PC-9 (cell line): ENCODE data around the gene PLXND1. TPM values are rescaled to one million over a fixed set of nuclear protein-coding genes. Genes with fewer than 3 reads are reported as not detected.

Experiments
- BruUV-seq: library from RNA; stranded (reverse); fragments of 400-500 nt; replicated peaks from 2 replicates; lab custom pipeline; 2021; lab: Mats Ljungman, UMichigan
- CTCF ChIA-PET: fragments of 300-600 bp; sonication (Branson Sonifier 250); formaldehyde crosslinking; loops from one replicate; lab custom pipeline; 2022; ENCODE audit warnings: antibody characterized with exemption; lab: Charles Lee
- POLR2A ChIA-PET: fragments of 300-600 bp; sonication (Branson Sonifier 250); formaldehyde crosslinking; loops from one replicate; lab custom pipeline; 2022; ENCODE audit warnings: antibody characterized with exemption; ENCODE audit not compliant: unreplicated experiment; lab: Charles Lee
- DNase-seq, 2 experiments: peaks; one replicate each; pipeline versions ENCODE4 v3.0.0 to v3.0.0-alpha.2; 2015 to 2022; ENCODE audit warnings: mixed read lengths in 1 of 2
- H2AFZ ChIP-seq: fragments of 200-600 bp; sonication (generic); 2 replicates; pipeline ENCODE4 v1.8.1; 2017; ENCODE audit warnings: antibody characterized with exemption
- H3F3A ChIP-seq: fragments of 200-600 bp; sonication (generic); 2 replicates; pipeline ENCODE4 v1.8.1; 2017; ENCODE audit warnings: antibody characterized with exemption, mild to moderate bottlenecking, low read depth; ENCODE audit not compliant: insufficient read depth
- H3K27ac ChIP-seq: fragments of 200-600 bp; sonication (generic); 2 replicates; pipeline ENCODE4 v1.6.1; 2016; ENCODE audit warnings: mixed run types
- H3K27me3 ChIP-seq: fragments of 200-600 bp; sonication (generic); 2 replicates; pipeline ENCODE4 v1.6.1; 2016; ENCODE audit warnings: low read depth, mixed run types; ENCODE audit not compliant: insufficient read depth
- H3K36me3 ChIP-seq: fragments of 200-600 bp; sonication (generic); 2 replicates; pipeline ENCODE4 v1.6.1; 2016; ENCODE audit warnings: low read depth, mixed run types
- H3K4me1 ChIP-seq: fragments of 200-600 bp; sonication (generic); replicated peaks from 2 replicates; pipeline ENCODE4 v1.6.1; 2016; ENCODE audit warnings: mixed run types; ENCODE audit not compliant: insufficient read depth
- H3K4me2 ChIP-seq: fragments of 200-600 bp; sonication (generic); 2 replicates; pipeline ENCODE4 v1.6.1; 2017; ENCODE audit warnings: mixed run types
- H3K4me3 ChIP-seq: fragments of 200-600 bp; sonication (generic); 2 replicates; pipeline ENCODE4 v1.6.1; 2016; ENCODE audit warnings: mixed run types
- H3K79me2 ChIP-seq: fragments of 200-600 bp; sonication (generic); 2 replicates; pipeline ENCODE4 v1.6.1; 2017; ENCODE audit warnings: low read depth, mixed run types
- H3K9me2 ChIP-seq: fragments of 200-600 bp; sonication (generic); 2 replicates; pipeline ENCODE4 v1.8.1; 2017; ENCODE audit warnings: mild to moderate bottlenecking; ENCODE audit not compliant: insufficient read depth
- H3K9me3 ChIP-seq: fragments of 200-600 bp; sonication (generic); 2 replicates; pipeline ENCODE4 v1.8.1; 2016; ENCODE audit warnings: low read depth; ENCODE audit not compliant: insufficient read depth
- H4K20me1 ChIP-seq: fragments of 200-600 bp; sonication (generic); 2 replicates; pipeline ENCODE4 v1.8.1; 2017; ENCODE audit not compliant: insufficient read depth
- CTCF ChIP-seq: fragments of 200-600 bp; sonication (generic); conservative IDR thresholded peaks from 2 replicates; pipeline ENCODE4 v1.6.1; 2017; ENCODE audit warnings: mixed run types, antibody characterized with exemption, mild to moderate bottlenecking, moderate library complexity
- EZH2 ChIP-seq: fragments of 200-600 bp; sonication (generic); IDR thresholded peaks from 2 replicates; pipeline ENCODE4 v1.8.0; 2017; ENCODE audit warnings: antibody characterized with exemption, low read depth
- intact Hi-C: fragments of 100-400 bp; cut with micrococcal nuclease; formaldehyde crosslinking; loops from one replicate; pipeline ENCODE4 v1.10.0; 2022; ENCODE audit not compliant: unreplicated experiment
- total RNA-seq: library from RNA; stranded (reverse); gene quantifications from 2 replicates; pipeline ENCODE4 v1.2.3, GENCODE V29; 2021

PLXND1 gene
- total RNA-seq, 1 experiment from 2014 or later: 44.4 TPM

GRCh38 chr3:129576514-129577352 is 29.7 kb downstream of the PLXND1 start:
- no peak for DNase-seq
- no peaks in the 10 kb centered on the region for H4K20me1 ChIP-seq
- no peaks in the 10 kb centered on the region for H3K4me1 ChIP-seq
- CTCF ChIA-PET: interaction anchor here (0.6 kb wide), 1 partner anchor 419 kb away, joined by 3 read pairs; no protein-coding TSS in a partner anchor
- no peak overlapping the region for H2AFZ ChIP-seq
- no peaks in the 10 kb centered on the region for H3K9me2 ChIP-seq
- TF ChIP-seq EZH2: no peak
- no peaks in the 10 kb centered on the region for H3K9me3 ChIP-seq
- H3K36me3 ChIP-seq: no peaks in the 10 kb centered on the region
- H3K79me2 ChIP-seq: no peaks in the 10 kb centered on the region
- no peak overlapping the region for H3K4me3 ChIP-seq
- H3K4me2 ChIP-seq: no peak overlapping the region
- H3K27ac ChIP-seq: no peak overlapping the region
- intact Hi-C loops: no loop called here
- H3F3A ChIP-seq: no peaks in the 10 kb centered on the region
- no peaks in the 10 kb centered on the region for H3K27me3 ChIP-seq
- POLR2A ChIA-PET: no interaction called here
- no TSS peak for BruUV-seq

- TF ChIP-seq CTCF: no peak
- TF ChIP-seq EZH2: no peak
- Histone ChIP-seq H4K20me1 (no peaks in the 10 kb centered on the region), H3K36me3 (no peaks in the 10 kb centered on the region), H3K27ac (no peak overlapping the region), H3K4me1 (no peaks in the 10 kb centered on the region), H3K27me3 (no peaks in the 10 kb centered on the region), H3K9me3 (no peaks in the 10 kb centered on the region), H3K4me3 (no peak overlapping the region), H2AFZ (no peak overlapping the region), H3F3A (no peaks in the 10 kb centered on the region), H3K9me2 (no peaks in the 10 kb centered on the region), H3K79me2 (no peaks in the 10 kb centered on the region), H3K4me2 (no peak overlapping the region)
- no TSS peak for BruUV-seq
- intact Hi-C loops: no loop called here
- POLR2A ChIA-PET: no interaction called here
- CTCF ChIA-PET: no interaction called here
- DNase-seq: no peak
These were observed 30.5 kb downstream of the PLXND1 start for GRCh38 chr3:129575997-129576384.

DNA sequence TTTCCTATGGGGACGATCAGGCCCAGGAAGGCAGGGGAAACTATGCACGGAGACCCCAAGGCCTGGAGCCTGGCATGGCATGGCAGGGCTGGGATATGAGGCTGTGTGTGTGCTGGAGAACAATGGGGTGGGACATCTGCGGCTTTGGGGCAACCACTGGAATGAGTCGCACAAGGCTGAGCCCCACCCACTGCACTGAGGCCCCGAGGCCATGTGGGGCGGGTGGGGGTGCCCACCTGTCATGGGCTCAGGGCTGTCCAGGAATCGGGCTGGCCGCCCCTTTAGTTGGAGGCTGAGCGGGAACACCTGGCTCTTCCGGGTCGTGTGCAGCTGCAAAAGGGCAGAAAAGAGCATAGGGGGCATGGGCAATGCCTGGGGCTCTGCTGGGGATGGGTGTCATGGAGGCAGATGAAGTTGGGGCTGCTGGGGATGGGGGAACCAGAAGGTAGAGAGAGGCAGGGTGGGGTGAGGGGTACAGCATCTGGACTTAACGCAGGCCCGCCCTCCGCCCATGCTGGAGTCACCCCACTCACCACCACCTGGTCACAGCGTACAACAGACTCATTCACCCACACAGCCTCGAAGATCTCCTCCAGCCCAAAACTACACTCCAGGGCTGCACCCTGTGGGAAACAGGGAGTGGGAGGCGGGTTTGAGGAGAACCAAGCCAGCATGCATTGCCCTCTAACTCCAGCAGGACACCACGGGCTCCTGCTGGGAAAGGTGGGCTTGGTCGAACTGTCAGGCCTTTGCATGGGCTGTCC is 31.1 kb downstream of the PLXND1 start:
- Histone ChIP-seq H3K9me2 (no peaks in the 10 kb centered on the region), H3F3A (no peaks in the 10 kb centered on the region), H3K79me2 (no peaks in the 10 kb centered on the region), H3K27me3 (no peaks in the 10 kb centered on the region), H2AFZ (no peak overlapping the region), H3K4me1 (no peaks in the 10 kb centered on the region), H3K9me3 (no peaks in the 10 kb centered on the region), H3K4me3 (no peak overlapping the region), H3K36me3 (no peaks in the 10 kb centered on the region), H3K27ac (no peak overlapping the region), H4K20me1 (no peaks in the 10 kb centered on the region), H3K4me2 (no peak overlapping the region)
- ChIA-PET CTCF (no interaction called here), POLR2A (no interaction called here)
- no TSS peak for BruUV-seq
- DNase-seq: no peak
- intact Hi-C loops: no loop called here
- no peak for TF ChIP-seq EZH2
- TF ChIP-seq CTCF: no peak
